Right lobe of liver (tissue), 6 donors: ENCODE measurements around the gene KRTAP4-7. TPM values are rescaled to one million over a fixed set of nuclear protein-coding genes. Genes with fewer than 3 reads are reported as not detected.
"Not testable (repeated sequence)": the region's sequence is repeated elsewhere in the genome, so short reads cannot be mapped to it uniquely, and the experiment has no call there.

Experiments used
- ATAC-seq, 4 donors: fragments of 200-7000 bp; cut with Tn5 transposase; one replicate each; pipeline ENCODE4 v1.9.1; 2020; ENCODE audit warnings: mild to moderate bottlenecking in 4 of 4, moderate library complexity in 4 of 4
- DNase-seq, 3 donors: peaks; one replicate each; pipeline ENCODE4 v3.0.0-alpha.2; 2020
- H3K27ac ChIP-seq, 3 donors: fragments of 200-600 bp; one replicate each; pipeline ENCODE4 v1.8.0; 2022
- H3K27me3 ChIP-seq, 2 donors: fragments of 200-600 bp; one replicate each; pipeline ENCODE4 v1.8.0; 2022
- H3K36me3 ChIP-seq, 4 donors: fragments of 200-600 bp; sonication (generic) in 1 of 4; one replicate each; pipeline versions ENCODE4 v1.5.1 to v1.8.0; 2017 to 2022; ENCODE audit warnings: control low read depth in 1 of 4
- H3K4me1 ChIP-seq, 4 donors: fragments of 200-600 bp; sonication (generic) in 1 of 4; one replicate each; pipeline versions ENCODE4 v1.5.1 to v1.8.0; 2017 to 2022; ENCODE audit warnings: control low read depth in 1 of 4
- H3K4me3 ChIP-seq, 3 donors: fragments of 200-600 bp; one replicate each; pipeline ENCODE4 v1.8.0; 2022
- H3K9me3 ChIP-seq, 4 donors: fragments of 200-600 bp; sonication (generic) in 1 of 4; one replicate each; pipeline versions ENCODE4 v1.5.1 to v1.8.0; 2017 to 2022; ENCODE audit warnings: control low read depth in 1 of 4
- CTCF ChIP-seq, 4 donors: fragments of 200-600 bp in 3 of 4; fragments of 450-650 bp in 1 of 4; IDR thresholded peaks; one replicate each; pipeline versions ENCODE4 v1.5.1 to v1.8.0; 2016 to 2022; ENCODE audit warnings: antibody characterized with exemption in 4 of 4, mild to moderate bottlenecking in 2 of 4
- POLR2A ChIP-seq: fragments of 450-650 bp; IDR thresholded peaks from one replicate; pipeline ENCODE4 v1.6.1; 2017; ENCODE audit warnings: antibody characterized with exemption, mild to moderate bottlenecking
- WGBS: methylation state at CpG from one replicate; pipeline ENCODE4 v1.1.6; 2018; ENCODE audit warnings: low coverage, low lambda C conversion rate; ENCODE audit not compliant: insufficient coverage; ENCODE audit errors: missing lambda C conversion rate; 5-methylcytosine and 5-hydroxymethylcytosine counted together
- intact Hi-C, 2 donors: fragments of 100-400 bp; cut with DNase I; formaldehyde crosslinking; loops; one replicate each; pipeline versions ENCODE4 v1.11.2 to v1.14.1; 2022
- total RNA-seq, 6 experiments: library from RNA; depleted of rRNA in 2 of 6; stranded (reverse); fragments of >200 nt in 2 of 6; fragmentation: NEBNext Ultra II Directional in 3 of 6; extraction: Animal tissue kit (Norgen Biotek cat#: 25700) in 3 of 6; gene quantifications; one replicate each; pipeline versions ENCODE4 v1.1.0 to v1.2.4, GENCODE V29; 2016 to 2023
- donor health status: DM: no; HTN: yes; CAD: no.
- donor health status: DM: no; HTN: no; CAD: no.
- donor health status: DM: no; HTN: no; CAD: no.
- donor health status: DM: no; HTN: yes; CAD: no.
- donor health status: DM: no; HTN: yes; CAD: no.

Gene KRTAP4-7
- total RNA-seq, 6 experiments from 2014 or later, result not detected

DNA sequence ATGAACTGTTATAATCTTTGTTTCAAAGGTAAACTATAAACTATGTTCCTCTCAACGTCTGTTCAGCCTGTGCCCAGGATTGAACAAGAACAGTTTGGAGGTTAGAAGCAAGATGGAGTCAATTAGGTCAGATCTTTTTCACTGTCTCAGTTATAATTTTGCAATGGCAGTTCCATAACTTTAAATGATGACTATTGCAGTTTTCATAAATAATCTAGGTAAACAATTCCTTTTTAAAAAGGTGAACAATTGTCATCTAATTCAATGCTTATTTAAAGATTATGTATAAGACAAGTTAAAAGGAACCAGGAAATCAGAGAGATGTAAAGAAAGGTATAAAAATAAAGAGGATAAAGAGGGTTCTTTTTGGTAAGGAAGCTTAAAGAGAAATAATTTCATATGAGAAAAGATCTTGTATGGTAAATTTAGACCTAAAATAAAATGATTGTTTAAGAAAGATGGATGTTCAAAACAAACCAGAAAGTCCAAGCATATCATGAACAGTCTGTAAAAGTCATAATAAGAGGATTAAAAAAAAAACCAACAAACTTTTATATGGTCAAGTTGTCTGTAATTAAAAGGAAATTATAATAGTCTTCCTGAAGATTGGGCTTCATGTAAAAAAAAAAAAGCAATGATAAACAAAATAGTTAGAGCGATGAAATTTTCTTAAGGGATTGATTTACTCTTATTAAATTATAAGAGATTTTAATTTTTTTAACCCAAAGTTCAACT lies 27.4 kb downstream of the KRTAP4-7 start:
- Histone ChIP-seq H3K27ac (no peak overlapping the region), H3K4me3 (no peak overlapping the region), H3K9me3 (no peaks in the 10 kb centered on the region), H3K27me3 (no peaks in the 10 kb centered on the region), H3K4me1 (no peaks in the 10 kb centered on the region), H3K36me3 (no peaks in the 10 kb centered on the region)
- DNase-seq (no peak), ATAC-seq (no peak)
- no peak for TF ChIP-seq POLR2A
- no peak for TF ChIP-seq CTCF (IDR thresholded peaks at IDR 0.05)
- 54% methylated on average over 2 of the region's 2 CpGs for WGBS
- intact Hi-C loops, result no loop called here

DNA sequence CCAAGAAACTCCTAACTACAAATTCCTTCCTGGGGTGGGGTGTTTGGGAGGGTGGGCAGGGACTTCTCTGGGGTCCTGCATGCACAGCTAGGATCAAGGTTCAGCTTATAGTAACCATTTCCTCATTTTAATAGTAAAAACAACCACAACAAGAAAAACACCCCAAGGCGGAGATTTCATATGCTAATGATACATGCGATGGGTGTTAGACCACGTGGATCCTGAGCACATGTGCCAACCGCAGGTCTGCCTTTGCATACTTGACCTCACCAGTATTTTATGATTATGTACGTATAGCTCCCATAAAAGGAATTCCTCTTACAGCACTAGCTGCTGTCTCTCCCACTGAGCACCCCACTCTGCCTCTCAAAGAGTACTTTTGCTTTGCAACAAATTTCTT lies 32.3 kb downstream of the KRTAP4-7 start:
- Histone ChIP-seq H3K9me3 (no peaks in the 10 kb centered on the region), H3K27ac (no peak overlapping the region), H3K4me3 (no peak overlapping the region), H3K4me1 (no peaks in the 10 kb centered on the region), H3K36me3 (no peaks in the 10 kb centered on the region), H3K27me3 (no peaks in the 10 kb centered on the region)
- intact Hi-C loops, result no loop called here
- no peak for ATAC-seq
- no peak for DNase-seq
- WGBS, result 55% methylated on average over 4 of the region's 5 CpGs
- no peak for TF ChIP-seq POLR2A
- no peak for TF ChIP-seq CTCF (IDR thresholded peaks at IDR 0.05)

DNA sequence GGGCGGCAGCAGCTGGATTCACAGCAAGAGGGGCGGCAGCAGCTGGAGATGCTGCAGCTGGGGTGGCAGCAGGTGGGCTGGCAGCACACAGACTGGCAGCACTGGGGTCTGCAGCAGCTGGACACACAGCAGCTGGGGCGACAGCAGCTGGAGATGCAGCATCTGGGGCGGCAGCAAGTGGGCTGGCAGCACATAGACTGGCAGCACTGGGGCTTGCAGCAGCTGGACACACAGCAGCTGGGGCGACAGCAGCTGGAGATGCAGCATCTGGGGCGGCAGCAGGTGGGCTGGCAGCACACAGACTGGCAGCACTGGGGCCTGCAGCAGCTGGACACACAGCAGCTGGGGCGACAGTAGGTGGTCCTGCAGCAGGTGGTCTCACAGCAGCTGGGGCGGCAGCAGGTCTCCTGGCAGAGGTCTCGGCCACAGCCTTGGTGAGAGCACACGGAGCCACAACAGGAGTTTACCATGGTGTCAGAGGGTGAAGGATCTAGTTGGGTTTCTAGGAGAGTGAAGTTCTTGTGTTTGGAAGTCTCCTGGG lies 34.0 kb downstream of the KRTAP4-7 start, which contains the start of gene KRTAP4-11:
Gene KRTAP4-11, minus strand, starts transcription at position 528 of the 541 bp plus-strand sequence. Its CDS starts 58 bp downstream, at position 470.
- 33% methylated on average over 4 of the region's 10 CpGs for whole genome bisulfite sequencing
- DNase-seq, H3K4me1 ChIP-seq: not testable (repeated sequence)

DNA sequence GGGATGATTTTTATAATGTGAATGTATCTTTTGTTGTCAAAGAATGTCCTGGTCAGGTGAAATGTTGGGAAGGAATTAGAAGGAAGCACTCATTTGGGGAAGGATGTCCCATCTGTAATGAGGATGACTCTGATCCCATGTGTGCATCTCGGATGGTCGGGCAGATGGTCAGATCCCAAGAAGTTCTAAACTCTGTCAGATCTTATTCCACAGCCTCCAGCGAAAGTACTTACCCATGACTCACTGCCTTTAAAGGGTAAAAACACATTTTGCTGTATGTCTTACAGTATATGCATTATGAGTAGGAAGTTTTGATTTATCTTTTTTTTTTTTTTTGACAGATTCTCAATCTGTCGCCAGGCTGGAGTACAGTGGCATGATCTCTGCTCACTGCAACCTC lies 34.8 kb downstream of the KRTAP4-7 start:
- Histone ChIP-seq H3K27me3 (no peaks in the 10 kb centered on the region), H3K9me3 (no peaks in the 10 kb centered on the region), H3K27ac (no peak overlapping the region), H3K36me3 (no peaks in the 10 kb centered on the region), H3K4me3 (no peak overlapping the region), H3K4me1 (no peaks in the 10 kb centered on the region)
- ATAC-seq (no peak), DNase-seq (no peak)
- 55% methylated on average over 4 of the region's 4 CpGs for WGBS
- no peak for TF ChIP-seq CTCF (IDR thresholded peaks at IDR 0.05)
- intact Hi-C loops, result no loop called here

More for the DNA sequence above, 34.0 kb downstream of the KRTAP4-7 start, which contains the start of gene KRTAP4-11:
- H3K9me3 ChIP-seq, H3K27ac ChIP-seq, H3K27me3 ChIP-seq, intact Hi-C loops, ATAC-seq, H3K4me3 ChIP-seq, H3K36me3 ChIP-seq: not testable (repeated sequence)

DNA sequence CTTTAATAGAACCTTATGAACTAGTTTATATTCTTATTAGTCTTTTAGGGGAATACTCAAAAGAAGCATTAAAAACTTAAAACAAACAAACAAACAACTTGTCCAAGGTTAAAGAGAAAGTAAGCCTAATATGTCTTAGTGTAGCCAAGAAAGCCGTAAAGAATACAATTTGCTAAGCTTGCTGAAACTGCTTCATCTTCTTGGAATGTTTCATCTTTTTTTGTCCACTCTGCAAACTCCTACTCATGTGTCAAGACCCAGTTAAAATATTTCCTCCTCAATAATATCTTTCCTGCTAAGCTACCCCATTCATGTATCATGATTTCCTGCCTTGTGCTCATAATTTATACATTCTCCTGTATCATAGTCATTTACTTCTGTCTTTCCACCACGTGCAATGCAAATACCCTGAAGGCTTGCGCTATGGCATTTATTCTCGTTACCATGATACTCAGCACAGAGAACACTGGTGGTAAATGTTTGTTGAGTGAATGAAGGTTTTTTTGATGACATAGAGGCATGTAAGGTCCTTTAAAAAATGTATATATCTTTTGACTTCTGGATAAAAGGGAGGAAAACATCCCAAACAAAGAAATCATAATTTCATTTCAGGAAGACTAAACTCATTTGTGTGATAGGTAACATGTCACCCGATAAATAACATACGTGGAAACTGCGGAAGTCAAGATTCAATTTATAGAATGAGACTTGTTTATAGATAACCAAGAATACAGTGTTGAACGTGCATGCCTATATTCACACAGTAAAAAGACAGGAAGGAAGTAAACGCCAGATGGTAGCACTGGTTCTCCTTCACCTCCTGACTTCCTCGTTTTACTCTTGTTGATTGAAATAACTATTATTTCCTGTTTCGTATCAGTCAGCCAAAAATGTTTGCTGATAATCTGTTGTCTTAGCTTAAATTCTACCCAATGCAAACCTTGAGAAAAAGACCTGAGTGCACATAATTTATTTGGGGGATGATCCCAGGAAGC lies 36.0 kb downstream of the KRTAP4-7 start:
- ATAC-seq, H3K4me3 ChIP-seq, H3K9me3 ChIP-seq, H3K27me3 ChIP-seq, intact Hi-C loops, H3K27ac ChIP-seq, DNase-seq, H3K36me3 ChIP-seq, H3K4me1 ChIP-seq: not testable (repeated sequence)
- 34% methylated on average over 11 of the region's 11 CpGs for WGBS
